Measurements from ENCODE around the gene RNF7. TPM values are rescaled to one million over a fixed set of nuclear protein-coding genes. Genes with fewer than 3 reads are reported as not detected.
"Not testable (repeated sequence)": the region's sequence is repeated elsewhere in the genome, so short reads cannot be mapped to it uniquely, and the experiment has no call there.

RNF7 gene
- polyA plus RNA-seq, 1 donor (not counting 4 experiments of a cell fraction or from before 2014, with no cell fraction given), result 96.5 TPM

- dilution Hi-C loops (cut with MboI; ENCODE audit: extremely low pct_ligation_motif_present, low sequenced_read_pairs); H2AFZ ChIP-seq (ENCODE audit: control insufficient read depth, low read length); H3K4me3 ChIP-seq (ENCODE audit: control insufficient read depth in 2 of 3, extremely low read depth in 1 of 3, insufficient read depth in 2 of 3, low read depth in 1 of 3, low read length in 3 of 3); H3K9me1 ChIP-seq (ENCODE audit: control insufficient read depth, extremely low read depth, insufficient read depth, low read length); FAIRE-seq; H3K4me1 ChIP-seq (ENCODE audit: control insufficient read depth, extremely low read depth, insufficient read depth, low read length); H4K20me1 ChIP-seq (ENCODE audit: control insufficient read depth, extremely low read depth, insufficient read depth, low read length); H3K4me2 ChIP-seq (ENCODE audit: control insufficient read depth, extremely low read depth, insufficient read depth, low read depth, low read length); H3K27me3 ChIP-seq (ENCODE audit: control insufficient read depth, extremely low read depth, insufficient read depth, low read length); DNase-seq (ENCODE audit: low read depth, low spot score); H3K9me3 ChIP-seq (ENCODE audit: control insufficient read depth, low read depth, low read length); H3K36me3 ChIP-seq (ENCODE audit: control insufficient read depth in 2 of 2, extremely low read depth in 1 of 2, insufficient read depth in 2 of 2, low read length in 2 of 2); H3K9ac ChIP-seq (ENCODE audit: control insufficient read depth, extremely low read depth, insufficient read depth, low read length); H3K27ac ChIP-seq (ENCODE audit: control insufficient read depth, insufficient read depth, low read length); H3K79me2 ChIP-seq (ENCODE audit: control insufficient read depth, insufficient read depth, low read length): not testable (repeated sequence)
Measured at GRCh38 chr3:141692973-141693372, 45.1 kb upstream of the RNF7 start.

- dilution Hi-C loops (cut with MboI; ENCODE audit: extremely low pct_ligation_motif_present, low sequenced_read_pairs), result no loop called here
- Histone ChIP-seq H3K9me3 (ENCODE audit: control insufficient read depth, low read depth, low read length) (no peaks in the 10 kb centered on the region), H3K79me2 (ENCODE audit: control insufficient read depth, insufficient read depth, low read length) (no peaks in the 10 kb centered on the region), H3K4me3 (ENCODE audit: control insufficient read depth in 2 of 3, extremely low read depth in 1 of 3, insufficient read depth in 2 of 3, low read depth in 1 of 3, low read length in 3 of 3) (no peak overlapping the region), H3K36me3 (ENCODE audit: control insufficient read depth in 2 of 2, extremely low read depth in 1 of 2, insufficient read depth in 2 of 2, low read length in 2 of 2) (no peaks in the 10 kb centered on the region), H3K27me3 (ENCODE audit: control insufficient read depth, extremely low read depth, insufficient read depth, low read length) (peaks cover 11% of the 10 kb centered on the region), H4K20me1 (ENCODE audit: control insufficient read depth, extremely low read depth, insufficient read depth, low read length) (no peaks in the 10 kb centered on the region), H2AFZ (ENCODE audit: control insufficient read depth, low read length) (no peak overlapping the region), H3K4me1 (ENCODE audit: control insufficient read depth, extremely low read depth, insufficient read depth, low read length) (no peaks in the 10 kb centered on the region), H3K4me2 (ENCODE audit: control insufficient read depth, extremely low read depth, insufficient read depth, low read depth, low read length) (no peak overlapping the region), H3K9me1 (ENCODE audit: control insufficient read depth, extremely low read depth, insufficient read depth, low read length) (no peaks in the 10 kb centered on the region), H3K27ac (ENCODE audit: control insufficient read depth, insufficient read depth, low read length) (no peak overlapping the region), H3K9ac (ENCODE audit: control insufficient read depth, extremely low read depth, insufficient read depth, low read length) (no peak overlapping the region)
- DNase-seq (ENCODE audit: low read depth, low spot score) (no peak), FAIRE-seq (no peak)
- TF ChIP-seq EZH2 (IDR thresholded peaks at IDR 0.05; ENCODE audit: low read length), result no peak
- no peak for TF ChIP-seq CTCF (optimal IDR thresholded peaks at IDR 0.05 in 1 of 3, IDR thresholded peaks at IDR 0.05 in 1 of 3, conservative IDR thresholded peaks at IDR 0.05 in 1 of 3; ENCODE audit: extremely low read depth in 1 of 3, insufficient read depth in 2 of 3, low read length in 3 of 3)
Measured at GRCh38 chr3:141699324-141699723, 38.8 kb upstream of the RNF7 start.

GRCh38 chr3:141699897-141700296 is 38.2 kb upstream of the RNF7 start:
- Histone ChIP-seq H3K9me1 (ENCODE audit: control insufficient read depth, extremely low read depth, insufficient read depth, low read length) (no peaks in the 10 kb centered on the region), H4K20me1 (ENCODE audit: control insufficient read depth, extremely low read depth, insufficient read depth, low read length) (no peaks in the 10 kb centered on the region), H3K4me3 (ENCODE audit: control insufficient read depth in 2 of 3, extremely low read depth in 1 of 3, insufficient read depth in 2 of 3, low read depth in 1 of 3, low read length in 3 of 3) (no peak overlapping the region), H3K27me3 (ENCODE audit: control insufficient read depth, extremely low read depth, insufficient read depth, low read length) (peaks cover 11% of the 10 kb centered on the region), H3K9me3 (ENCODE audit: control insufficient read depth, low read depth, low read length) (no peaks in the 10 kb centered on the region), H3K27ac (ENCODE audit: control insufficient read depth, insufficient read depth, low read length) (no peak overlapping the region), H3K4me2 (ENCODE audit: control insufficient read depth, extremely low read depth, insufficient read depth, low read depth, low read length) (no peak overlapping the region), H3K9ac (ENCODE audit: control insufficient read depth, extremely low read depth, insufficient read depth, low read length) (no peak overlapping the region), H3K4me1 (ENCODE audit: control insufficient read depth, extremely low read depth, insufficient read depth, low read length) (no peaks in the 10 kb centered on the region), H3K36me3 (ENCODE audit: control insufficient read depth in 2 of 2, extremely low read depth in 1 of 2, insufficient read depth in 2 of 2, low read length in 2 of 2) (no peaks in the 10 kb centered on the region), H3K79me2 (ENCODE audit: control insufficient read depth, insufficient read depth, low read length) (no peaks in the 10 kb centered on the region), H2AFZ (ENCODE audit: control insufficient read depth, low read length) (no peak overlapping the region)
- TF ChIP-seq EZH2 (IDR thresholded peaks at IDR 0.05; ENCODE audit: low read length), result no peak
- TF ChIP-seq CTCF (optimal IDR thresholded peaks at IDR 0.05 in 1 of 3, IDR thresholded peaks at IDR 0.05 in 1 of 3, conservative IDR thresholded peaks at IDR 0.05 in 1 of 3; ENCODE audit: extremely low read depth in 1 of 3, insufficient read depth in 2 of 3, low read length in 3 of 3), result no peak
- DNase-seq (ENCODE audit: low read depth, low spot score) (no peak), FAIRE-seq (no peak)
- dilution Hi-C loops (cut with MboI; ENCODE audit: extremely low pct_ligation_motif_present, low sequenced_read_pairs), result no loop called here

- FAIRE-seq; H3K27me3 ChIP-seq (ENCODE audit: control insufficient read depth, extremely low read depth, insufficient read depth, low read length); H3K27ac ChIP-seq (ENCODE audit: control insufficient read depth, insufficient read depth, low read length); H3K4me2 ChIP-seq (ENCODE audit: control insufficient read depth, extremely low read depth, insufficient read depth, low read depth, low read length); H4K20me1 ChIP-seq (ENCODE audit: control insufficient read depth, extremely low read depth, insufficient read depth, low read length); H2AFZ ChIP-seq (ENCODE audit: control insufficient read depth, low read length); DNase-seq (ENCODE audit: low read depth, low spot score); H3K9me3 ChIP-seq (ENCODE audit: control insufficient read depth, low read depth, low read length); H3K4me1 ChIP-seq (ENCODE audit: control insufficient read depth, extremely low read depth, insufficient read depth, low read length); dilution Hi-C loops (cut with MboI; ENCODE audit: extremely low pct_ligation_motif_present, low sequenced_read_pairs); H3K4me3 ChIP-seq (ENCODE audit: control insufficient read depth in 2 of 3, extremely low read depth in 1 of 3, insufficient read depth in 2 of 3, low read depth in 1 of 3, low read length in 3 of 3); H3K79me2 ChIP-seq (ENCODE audit: control insufficient read depth, insufficient read depth, low read length); H3K9me1 ChIP-seq (ENCODE audit: control insufficient read depth, extremely low read depth, insufficient read depth, low read length); H3K9ac ChIP-seq (ENCODE audit: control insufficient read depth, extremely low read depth, insufficient read depth, low read length); H3K36me3 ChIP-seq (ENCODE audit: control insufficient read depth in 2 of 2, extremely low read depth in 1 of 2, insufficient read depth in 2 of 2, low read length in 2 of 2): not testable (repeated sequence)
Measured at GRCh38 chr3:141703367-141703766, 34.7 kb upstream of the RNF7 start.

Data from keratinocyte (primary cell).